Measurements from ENCODE around the gene TRNAU1AP.
A peak's percentile ranks its signal among the peaks of the same experiment; 100 is the strongest.
"Not testable (repeated sequence)": the region's sequence is repeated elsewhere in the genome, so short reads cannot be mapped to it uniquely, and the experiment has no call there.

Gene TRNAU1AP

DNA sequence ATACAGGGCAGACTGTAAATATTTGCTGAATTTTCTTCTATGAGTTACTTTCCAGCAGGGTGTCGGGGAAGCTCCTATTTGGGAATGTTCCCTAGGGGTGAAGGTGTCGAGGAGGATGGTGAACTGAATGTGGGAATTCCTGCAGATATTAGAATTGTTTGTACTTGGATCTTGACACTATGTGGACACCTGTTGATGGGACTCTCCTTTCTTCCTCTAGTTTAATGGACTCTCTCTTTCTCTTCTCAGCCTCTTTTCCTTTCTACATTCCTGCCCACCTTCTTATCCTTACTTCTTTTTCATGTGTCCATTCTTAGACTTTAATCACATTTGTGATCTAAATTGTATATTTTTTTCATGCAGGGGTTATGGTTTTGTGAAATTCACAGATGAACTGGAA, 14.0 kb downstream of the TRNAU1AP start:
- Histone ChIP-seq H2BK12ac (ENCODE audit: low read length) (no peak overlapping the region), H3K4me3 (ENCODE audit: low read depth, low read length) (no peak overlapping the region), H3K79me1 (ENCODE audit: low read length) (no peaks in the 10 kb centered on the region), H4K8ac (ENCODE audit: low read depth, low read length) (no peak overlapping the region), H2BK120ac (ENCODE audit: insufficient read depth, low read length, poor library complexity) (no peak overlapping the region), H3K36me3 (ENCODE audit: control insufficient read depth in 1 of 2, insufficient read depth in 2 of 2, low read length in 2 of 2) (peaks cover 42 to 70% of the 10 kb centered on the region in 2 experiments), H3K27ac (ENCODE audit: low read depth, low read length) (no peak overlapping the region), H3K4me1 (ENCODE audit: control insufficient read depth in 1 of 2, insufficient read depth in 2 of 2, low read length in 2 of 2) (no peaks in the 10 kb centered on the region), H3K14ac (ENCODE audit: low read length) (no peak overlapping the region), H3K9me3 (ENCODE audit: insufficient read depth, low read depth, low read length) (no peaks in the 10 kb centered on the region), H2AFZ (ENCODE audit: insufficient read depth, low read length, poor library complexity) (no peak overlapping the region), H3K79me2 (ENCODE audit: control insufficient read depth, insufficient read depth, low read length, poor library complexity) (no peaks in the 10 kb centered on the region), H2BK5ac (ENCODE audit: low read depth, low read length, poor library complexity) (no peak overlapping the region), H3K18ac (ENCODE audit: low read length) (no peak overlapping the region), H3K27me3 (ENCODE audit: insufficient read depth, low read length) (no peaks in the 10 kb centered on the region), H3K4me2 (ENCODE audit: low read length) (no peak overlapping the region), H4K12ac (ENCODE audit: low read depth, low read length) (no peak overlapping the region), H3K9ac (ENCODE audit: low read length) (no peak overlapping the region), H4K91ac (ENCODE audit: low read depth, low read length) (no peak overlapping the region), H2AK5ac (ENCODE audit: low read length) (no peak overlapping the region), H3K23ac (ENCODE audit: low read length) (no peak overlapping the region), H3K4ac (ENCODE audit: low read depth, low read length) (no peak overlapping the region)
- no peak for DNase-seq
- no CpG with 5 or more reads among the region's 2 CpGs for WGBS (ENCODE audit: extremely low coverage, insufficient coverage, insufficient read length)

DNA sequence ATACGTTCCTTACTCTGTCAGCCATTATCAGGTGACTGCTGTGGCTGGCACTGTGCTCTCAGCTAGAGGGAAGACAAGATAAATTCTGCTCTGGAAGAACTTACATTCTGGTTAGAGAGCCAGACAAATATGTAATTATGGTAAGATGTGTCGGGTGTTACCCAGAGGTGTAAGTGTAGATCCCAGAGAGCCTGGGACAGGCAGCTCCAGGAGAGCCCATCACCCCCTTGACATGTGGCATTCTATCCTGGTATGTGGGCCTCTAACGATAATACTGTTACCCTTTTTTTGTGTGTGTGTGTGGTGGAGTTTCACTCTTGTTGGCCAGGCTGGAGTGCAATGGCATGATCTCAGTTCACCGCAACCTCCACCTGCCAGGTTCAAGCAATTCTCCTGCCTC, 19.0 kb downstream of the TRNAU1AP start:
- Histone ChIP-seq H3K27ac (ENCODE audit: low read depth, low read length) (no peak overlapping the region), H3K23ac (ENCODE audit: low read length) (no peak overlapping the region), H3K9ac (ENCODE audit: low read length) (no peak overlapping the region), H3K9me3 (ENCODE audit: insufficient read depth, low read depth, low read length) (no peaks in the 10 kb centered on the region), H4K12ac (ENCODE audit: low read depth, low read length) (no peak overlapping the region), H3K79me1 (ENCODE audit: low read length) (no peaks in the 10 kb centered on the region), H2BK5ac (ENCODE audit: low read depth, low read length, poor library complexity) (no peak overlapping the region), H3K36me3 (ENCODE audit: control insufficient read depth in 1 of 2, insufficient read depth in 2 of 2, low read length in 2 of 2) (peaks cover 41 to 59% of the 10 kb centered on the region in 2 experiments), H3K4me1 (ENCODE audit: control insufficient read depth in 1 of 2, insufficient read depth in 2 of 2, low read length in 2 of 2) (no peaks in the 10 kb centered on the region), H2BK120ac (ENCODE audit: insufficient read depth, low read length, poor library complexity) (no peak overlapping the region), H3K18ac (ENCODE audit: low read length) (no peak overlapping the region), H3K27me3 (ENCODE audit: insufficient read depth, low read length) (no peaks in the 10 kb centered on the region), H2AK5ac (ENCODE audit: low read length) (no peak overlapping the region), H2AFZ (ENCODE audit: insufficient read depth, low read length, poor library complexity) (no peak overlapping the region), H2BK12ac (ENCODE audit: low read length) (no peak overlapping the region), H3K14ac (ENCODE audit: low read length) (no peak overlapping the region), H3K4ac (ENCODE audit: low read depth, low read length) (no peak overlapping the region), H3K79me2 (ENCODE audit: control insufficient read depth, insufficient read depth, low read length, poor library complexity) (no peaks in the 10 kb centered on the region), H4K91ac (ENCODE audit: low read depth, low read length) (no peak overlapping the region), H3K4me3 (ENCODE audit: low read depth, low read length) (no peak overlapping the region), H3K4me2 (ENCODE audit: low read length) (no peak overlapping the region), H4K8ac (ENCODE audit: low read depth, low read length) (no peak overlapping the region)
- WGBS (ENCODE audit: extremely low coverage, insufficient coverage, insufficient read length), result no CpG with 5 or more reads among the region's 4 CpGs
- DNase-seq, result no peak

DNA sequence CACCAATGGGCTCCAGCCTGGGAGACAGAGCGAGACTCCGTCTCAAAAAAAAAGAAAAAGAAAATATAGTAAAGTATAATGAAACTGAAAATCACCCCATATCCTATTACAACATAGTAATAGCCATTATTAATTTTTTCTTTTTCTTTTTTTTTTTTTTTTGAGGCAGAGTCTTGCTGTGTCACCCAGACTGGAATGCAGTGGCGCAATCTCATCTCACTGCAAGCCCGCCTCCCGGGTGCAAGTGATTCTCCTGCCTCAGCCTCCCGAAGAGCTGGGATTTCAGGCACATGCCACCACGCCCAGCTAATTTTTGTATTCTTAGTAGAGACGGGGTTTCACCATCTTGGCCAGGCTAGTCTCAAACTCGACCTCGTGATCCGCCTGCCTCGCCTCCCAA, 20.0 kb downstream of the TRNAU1AP start:
- not testable (repeated sequence) for H4K12ac ChIP-seq (ENCODE audit: low read depth, low read length); H4K8ac ChIP-seq (ENCODE audit: low read depth, low read length); H3K27me3 ChIP-seq (ENCODE audit: insufficient read depth, low read length); H2BK120ac ChIP-seq (ENCODE audit: insufficient read depth, low read length, poor library complexity); H3K4ac ChIP-seq (ENCODE audit: low read depth, low read length); H3K79me2 ChIP-seq (ENCODE audit: control insufficient read depth, insufficient read depth, low read length, poor library complexity); H3K9me3 ChIP-seq (ENCODE audit: insufficient read depth, low read depth, low read length); H2BK12ac ChIP-seq (ENCODE audit: low read length); H3K14ac ChIP-seq (ENCODE audit: low read length); H2AFZ ChIP-seq (ENCODE audit: insufficient read depth, low read length, poor library complexity); H2BK5ac ChIP-seq (ENCODE audit: low read depth, low read length, poor library complexity); H4K91ac ChIP-seq (ENCODE audit: low read depth, low read length); H3K4me2 ChIP-seq (ENCODE audit: low read length); H3K4me1 ChIP-seq (ENCODE audit: control insufficient read depth in 1 of 2, insufficient read depth in 2 of 2, low read length in 2 of 2); H3K4me3 ChIP-seq (ENCODE audit: low read depth, low read length); H2AK5ac ChIP-seq (ENCODE audit: low read length); H3K18ac ChIP-seq (ENCODE audit: low read length); H3K27ac ChIP-seq (ENCODE audit: low read depth, low read length); H3K79me1 ChIP-seq (ENCODE audit: low read length); H3K9ac ChIP-seq (ENCODE audit: low read length); H3K23ac ChIP-seq (ENCODE audit: low read length)
- peak; percentile 88 to 89 for DNase-seq
- no CpG with 5 or more reads among the region's 12 CpGs for WGBS (ENCODE audit: extremely low coverage, insufficient coverage, insufficient read length)
- H3K36me3 ChIP-seq (ENCODE audit: control insufficient read depth in 1 of 2, insufficient read depth in 2 of 2, low read length in 2 of 2), result peaks cover 37 to 57% of the 10 kb centered on the region in 2 experiments

DNA sequence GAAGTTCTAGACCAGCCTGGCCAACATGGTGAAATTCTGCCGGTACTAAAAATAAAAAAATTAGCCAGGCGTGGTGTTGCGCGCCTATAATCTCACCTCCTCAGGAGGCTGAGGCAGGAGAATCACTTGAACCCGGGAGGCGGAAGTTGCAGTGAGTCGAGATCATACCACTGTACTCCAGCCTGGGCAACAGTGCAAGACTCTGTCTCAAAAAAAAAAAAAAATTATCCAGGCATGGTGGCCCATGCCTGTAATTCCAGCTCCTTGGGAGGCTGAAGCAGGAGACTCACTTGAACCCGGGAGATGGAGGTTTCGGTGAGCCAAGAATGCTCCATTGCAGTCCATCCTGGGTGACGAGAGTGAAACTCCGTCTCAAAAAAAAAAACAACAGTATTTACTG, 20.7 kb downstream of the TRNAU1AP start:
- H3K9ac ChIP-seq (ENCODE audit: low read length), result no peak overlapping the region
- H3K79me1 ChIP-seq (ENCODE audit: low read length), result no peaks in the 10 kb centered on the region
- no peak overlapping the region for H3K4me2 ChIP-seq (ENCODE audit: low read length)
- H2AFZ ChIP-seq (ENCODE audit: insufficient read depth, low read length, poor library complexity), result no peak overlapping the region
- H3K4ac ChIP-seq (ENCODE audit: low read depth, low read length), result no peak overlapping the region
- H3K27me3 ChIP-seq (ENCODE audit: insufficient read depth, low read length), result no peaks in the 10 kb centered on the region
- H3K23ac ChIP-seq (ENCODE audit: low read length), result no peak overlapping the region
- no peak overlapping the region for H4K12ac ChIP-seq (ENCODE audit: low read depth, low read length)
- DNase-seq, result no peak
- no peak overlapping the region for H4K91ac ChIP-seq (ENCODE audit: low read depth, low read length)
- H3K9me3 ChIP-seq (ENCODE audit: insufficient read depth, low read depth, low read length), result no peaks in the 10 kb centered on the region
- no peak overlapping the region for H2BK120ac ChIP-seq (ENCODE audit: insufficient read depth, low read length, poor library complexity)
- H3K18ac ChIP-seq (ENCODE audit: low read length), result no peak overlapping the region
- H3K4me1 ChIP-seq (ENCODE audit: control insufficient read depth in 1 of 2, insufficient read depth in 2 of 2, low read length in 2 of 2), result no peaks in the 10 kb centered on the region
- H2BK12ac ChIP-seq (ENCODE audit: low read length), result no peak overlapping the region
- H3K14ac ChIP-seq (ENCODE audit: low read length), result no peak overlapping the region
- no peak overlapping the region for H2BK5ac ChIP-seq (ENCODE audit: low read depth, low read length, poor library complexity)
- no peak overlapping the region for H3K27ac ChIP-seq (ENCODE audit: low read depth, low read length)
- no peaks in the 10 kb centered on the region for H3K79me2 ChIP-seq (ENCODE audit: control insufficient read depth, insufficient read depth, low read length, poor library complexity)
- H3K4me3 ChIP-seq (ENCODE audit: low read depth, low read length), result no peak overlapping the region
- H4K8ac ChIP-seq (ENCODE audit: low read depth, low read length), result no peak overlapping the region
- peaks cover 33 to 57% of the 10 kb centered on the region in 2 experiments for H3K36me3 ChIP-seq (ENCODE audit: control insufficient read depth in 1 of 2, insufficient read depth in 2 of 2, low read length in 2 of 2)
- H2AK5ac ChIP-seq (ENCODE audit: low read length), result no peak overlapping the region
- WGBS (ENCODE audit: extremely low coverage, insufficient coverage, insufficient read length), result no CpG with 5 or more reads among the region's 11 CpGs

All from trophoblast cell (in vitro differentiated cells and primary cell).